Activated CD4-positive, alpha-beta T cell treated with anti-CD3 and anti-CD28 coated beads, Interleukin-2, Interleukin-6, amounts not matched to agents 100 ng/mL and 50 ng/mL, durations not matched to agents 16 hours and 8 hours (primary cell): ENCODE data around the gene GDA.
"Not testable (repeated sequence)": the region's sequence is repeated elsewhere in the genome, so short reads cannot be mapped to it uniquely, and the experiment has no call there.

Experiments
- DNase-seq: peaks from one replicate; pipeline ENCODE4 v3.0.0-alpha.2; 2020

The GDA gene

DNA sequence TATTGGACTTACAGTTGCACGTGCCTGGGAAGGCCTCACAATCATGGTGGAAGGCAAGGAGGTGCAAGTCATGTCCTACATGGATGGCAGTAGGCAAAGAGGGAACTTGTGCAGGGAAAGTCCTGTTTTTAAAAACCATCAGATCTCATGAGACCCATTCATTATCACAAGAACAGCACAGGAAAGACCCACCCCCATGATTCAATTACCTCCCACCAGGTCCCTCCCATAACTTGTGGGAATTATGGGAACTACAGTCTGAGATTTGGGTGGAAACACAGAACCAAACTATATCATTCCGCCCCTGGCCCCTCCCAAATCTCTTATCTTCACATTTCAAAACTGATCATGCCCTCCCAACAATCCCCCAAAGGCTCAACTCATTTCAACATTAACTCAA lies 140.2 kb downstream of the GDA start:
- DNase-seq: no peak

DNA sequence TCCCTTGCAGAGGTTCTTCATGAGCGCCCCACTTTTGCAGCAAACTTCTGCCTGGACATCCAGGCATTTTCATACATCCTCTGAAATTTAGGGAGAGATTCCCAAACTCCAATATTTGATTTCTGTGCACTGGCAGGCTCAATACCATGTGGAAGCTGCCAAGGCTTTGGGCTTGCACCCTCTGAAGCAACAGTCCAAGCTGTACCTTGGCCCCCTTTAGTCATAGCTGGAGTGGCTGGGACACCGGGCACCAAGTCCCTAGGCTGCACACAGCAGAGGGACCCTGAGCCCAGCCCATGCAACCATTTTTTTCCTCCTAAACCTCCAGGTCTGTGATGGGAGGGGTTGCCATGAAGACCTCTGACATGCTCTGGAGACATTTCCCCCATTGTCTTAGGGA lies 141.1 kb downstream of the GDA start:
- no peak for DNase-seq

DNA sequence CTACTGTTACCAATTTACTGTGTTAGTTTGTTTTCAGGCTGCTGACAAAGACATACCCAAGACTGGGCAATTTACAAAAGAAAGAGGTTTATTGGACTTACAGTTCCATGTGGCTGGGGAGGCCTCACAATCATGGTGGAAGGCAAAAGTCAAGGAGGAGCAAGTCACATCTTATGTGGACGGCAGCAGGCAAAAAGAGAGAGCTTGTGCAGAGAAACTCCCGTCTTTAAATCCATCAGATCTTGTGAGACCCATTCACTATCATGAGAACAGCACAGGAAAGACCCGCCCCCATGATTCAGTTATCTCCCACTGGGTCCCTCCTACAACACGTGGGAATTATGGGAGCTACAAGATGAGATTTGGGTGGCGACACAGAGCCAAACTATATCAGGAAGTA lies 142.3 kb downstream of the GDA start:
- DNase-seq: not testable (repeated sequence)

DNA sequence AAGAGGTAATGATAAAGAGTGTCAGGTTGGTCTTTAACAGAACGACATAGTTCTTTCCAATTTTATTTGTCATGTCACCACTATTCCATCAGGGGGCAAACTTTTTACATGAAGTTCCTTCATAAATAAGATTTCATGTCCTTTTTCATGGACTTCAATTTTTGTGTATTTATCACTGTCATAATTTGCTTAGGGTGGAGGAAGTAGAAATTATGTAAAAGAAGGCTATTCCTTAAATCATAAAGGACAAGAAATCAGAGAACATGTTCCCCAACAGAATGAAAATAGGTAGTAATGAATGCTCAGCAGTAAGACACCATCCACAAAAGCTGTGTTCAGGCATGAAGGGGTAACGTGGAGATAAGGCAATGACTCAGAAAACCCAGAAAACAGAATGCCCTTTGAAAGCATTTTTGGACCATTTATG lies 143.0 kb downstream of the GDA start:
- peak; percentile 39 for DNase-seq

DNA sequence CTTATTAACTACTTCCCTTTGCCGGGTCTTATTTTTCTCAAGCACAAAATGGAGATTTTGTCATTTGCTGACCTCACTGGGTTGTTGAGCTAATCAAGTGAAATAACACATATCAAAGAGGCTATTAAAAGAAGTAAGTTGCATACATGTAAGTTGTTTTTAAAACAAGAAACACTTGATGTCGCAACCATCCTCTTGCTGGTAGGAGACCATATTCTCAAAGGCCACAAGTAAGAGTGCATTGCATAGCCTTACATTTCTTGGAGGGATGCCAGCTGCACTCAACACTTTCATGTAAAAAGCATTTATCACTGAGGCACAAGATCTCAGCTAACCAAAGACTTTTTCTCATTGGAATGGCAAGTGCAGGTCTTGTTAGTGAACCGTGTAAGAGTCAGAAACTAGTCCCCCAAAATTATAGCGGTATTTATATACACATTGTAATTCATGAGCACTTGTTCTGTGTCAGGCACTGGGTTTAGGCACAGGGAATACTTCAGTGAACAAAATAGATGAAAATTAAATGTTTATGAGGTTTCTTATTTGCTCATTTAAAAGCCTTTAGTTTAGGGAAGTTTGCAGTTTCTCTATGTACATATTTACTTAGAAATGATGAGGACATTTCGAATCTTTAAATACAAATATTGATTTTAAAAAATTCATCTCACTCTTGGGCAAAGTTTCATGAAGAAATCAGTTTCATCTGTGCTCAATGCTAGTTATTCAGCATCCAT lies 143.8 kb downstream of the GDA start:
- DNase-seq: no peak

DNA sequence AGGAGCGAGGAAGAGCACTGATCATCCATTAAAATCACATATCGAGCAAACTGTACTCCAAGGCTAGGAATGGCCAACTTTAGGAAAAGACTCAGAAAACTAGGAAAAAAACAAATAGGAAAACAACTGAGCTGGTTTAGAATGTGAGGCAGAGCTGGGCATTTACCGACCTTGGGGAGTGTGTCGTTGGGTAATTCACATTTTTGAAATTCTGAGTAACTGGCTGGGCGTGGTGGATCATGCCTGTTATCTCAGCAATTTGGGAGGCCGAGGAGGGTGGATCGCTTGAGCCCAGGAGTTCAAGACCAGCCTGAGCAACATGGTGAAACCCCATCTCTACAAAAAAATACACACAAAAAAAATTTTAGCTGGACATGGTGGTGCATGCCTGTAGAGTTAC lies 145.7 kb downstream of the GDA start:
- DNase-seq: no peak

DNA sequence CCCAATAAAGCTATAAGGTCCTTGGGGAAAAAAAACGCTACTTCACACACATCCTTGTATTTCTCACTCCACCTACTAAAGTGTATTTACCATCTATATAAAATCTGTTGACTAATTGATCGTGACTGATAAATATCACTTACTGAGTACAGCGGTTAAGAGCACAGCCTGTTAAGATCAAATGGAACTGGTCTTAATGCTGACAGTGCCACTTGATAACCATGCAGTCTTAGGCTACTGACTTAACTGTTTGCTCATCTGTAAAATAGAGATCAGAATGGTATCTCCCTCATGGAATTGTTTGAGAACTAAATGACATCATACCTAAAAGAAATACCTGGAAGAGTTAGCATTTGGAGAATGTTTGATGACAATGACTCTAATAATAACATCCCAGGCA lies 148.3 kb downstream of the GDA start:
- no peak for DNase-seq

DNA sequence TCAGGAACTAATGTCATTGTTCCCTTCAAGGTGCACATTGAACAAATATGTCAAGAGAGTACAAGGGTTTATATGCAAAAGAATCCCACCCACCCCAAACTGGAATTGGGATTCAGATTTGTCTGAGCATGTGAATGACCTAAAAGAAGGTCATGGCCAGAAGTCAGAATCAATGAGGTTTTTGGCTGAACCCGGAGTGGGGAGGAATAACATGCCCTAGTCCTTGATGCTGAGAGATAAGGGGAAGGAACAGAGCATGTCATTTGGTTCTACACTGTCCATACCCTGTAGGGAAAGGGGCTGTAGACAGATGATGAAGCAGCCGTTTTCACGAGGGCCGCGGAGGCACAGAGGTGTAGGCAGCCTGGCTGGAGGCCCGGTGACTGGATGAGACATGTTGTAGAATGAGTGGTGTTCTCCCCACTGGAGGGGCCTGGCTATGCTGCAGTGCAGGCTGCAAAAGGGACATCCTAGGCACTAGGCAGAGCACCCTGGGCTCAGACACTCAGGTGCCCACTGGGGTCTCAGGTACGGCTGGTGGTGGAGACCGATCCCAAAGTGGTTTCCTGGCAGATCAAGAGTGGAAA lies 149.9 kb downstream of the GDA start:
- DNase-seq: no peak

DNA sequence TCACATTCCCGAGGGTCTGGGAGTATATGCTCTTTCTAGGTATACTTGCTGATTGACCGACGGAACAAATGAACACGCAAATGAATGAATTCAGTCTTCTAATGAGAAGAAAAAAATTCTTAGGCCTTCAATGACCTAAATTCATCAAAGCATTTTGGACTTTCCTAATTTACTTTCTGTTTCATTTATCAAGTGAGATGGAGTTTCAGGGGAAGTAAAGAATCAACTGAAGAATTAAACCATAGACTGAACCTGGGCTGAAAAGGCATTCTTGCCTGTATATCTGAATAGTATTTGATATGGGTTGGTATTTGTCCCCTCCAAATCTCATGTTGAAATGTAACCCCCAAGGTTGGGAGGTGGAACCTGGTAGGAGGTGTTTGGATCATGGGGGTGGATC lies 151.6 kb downstream of the GDA start:
- no peak for DNase-seq
